Upper lobe of left lung (tissue), 4 donors: ENCODE results near the gene LGALS7.

ENCODE experiments used
- EP300 ChIP-seq, 4 donors: sonication (generic); formaldehyde crosslinking; IDR thresholded peaks; one replicate each; pipeline ENCODE4 v1.5.1; 2017; ENCODE audit warnings: antibody characterized with exemption in 4 of 4, control low read depth in 2 of 4
- POLR2AphosphoS5 ChIP-seq, 2 donors: sonication (generic); formaldehyde crosslinking; IDR thresholded peaks; one replicate each; pipeline ENCODE4 v1.5.1; 2017; ENCODE audit warnings: antibody characterized with exemption in 2 of 2
- TF ChIP-seq, protein P1 (sequence below), 6 experiments: fragments of 450-650 bp in 4 of 6; fragments of 200-600 bp in 2 of 6; sonication (generic) in 2 of 6; IDR thresholded peaks; one replicate each; pipeline ENCODE4 v1.5.1; 2016 to 2019; ENCODE audit warnings: antibody characterized with exemption in 6 of 6

DNA sequence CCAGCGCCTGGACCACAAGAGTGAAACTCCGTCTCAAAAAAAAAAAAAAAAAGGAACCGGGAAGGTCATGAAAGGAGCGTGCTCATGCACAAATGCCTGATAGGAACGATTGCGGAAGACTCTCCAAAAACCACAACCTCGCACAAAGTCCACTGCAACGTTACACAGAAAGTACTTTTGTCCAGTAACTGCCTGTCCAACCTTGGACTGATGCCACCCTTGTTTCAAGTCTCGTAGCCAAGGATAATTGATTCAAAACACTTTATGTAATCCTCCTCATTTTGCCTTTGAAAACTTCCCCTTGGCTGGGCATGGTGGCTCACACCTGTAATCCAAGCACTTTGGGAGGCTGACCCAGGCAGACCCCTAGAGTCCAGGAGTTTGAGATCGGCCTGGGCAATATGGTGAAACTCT is 13.7 kb downstream of the LGALS7 start:
- TF ChIP-seq, protein P1, sequence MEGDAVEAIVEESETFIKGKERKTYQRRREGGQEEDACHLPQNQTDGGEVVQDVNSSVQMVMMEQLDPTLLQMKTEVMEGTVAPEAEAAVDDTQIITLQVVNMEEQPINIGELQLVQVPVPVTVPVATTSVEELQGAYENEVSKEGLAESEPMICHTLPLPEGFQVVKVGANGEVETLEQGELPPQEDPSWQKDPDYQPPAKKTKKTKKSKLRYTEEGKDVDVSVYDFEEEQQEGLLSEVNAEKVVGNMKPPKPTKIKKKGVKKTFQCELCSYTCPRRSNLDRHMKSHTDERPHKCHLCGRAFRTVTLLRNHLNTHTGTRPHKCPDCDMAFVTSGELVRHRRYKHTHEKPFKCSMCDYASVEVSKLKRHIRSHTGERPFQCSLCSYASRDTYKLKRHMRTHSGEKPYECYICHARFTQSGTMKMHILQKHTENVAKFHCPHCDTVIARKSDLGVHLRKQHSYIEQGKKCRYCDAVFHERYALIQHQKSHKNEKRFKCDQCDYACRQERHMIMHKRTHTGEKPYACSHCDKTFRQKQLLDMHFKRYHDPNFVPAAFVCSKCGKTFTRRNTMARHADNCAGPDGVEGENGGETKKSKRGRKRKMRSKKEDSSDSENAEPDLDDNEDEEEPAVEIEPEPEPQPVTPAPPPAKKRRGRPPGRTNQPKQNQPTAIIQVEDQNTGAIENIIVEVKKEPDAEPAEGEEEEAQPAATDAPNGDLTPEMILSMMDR (IDR thresholded peaks at IDR 0.05), result no peak
- TF ChIP-seq POLR2AphosphoS5 (IDR thresholded peaks at IDR 0.05), result peak in 1 of 2 donors; percentile 47
- TF ChIP-seq EP300 (IDR thresholded peaks at IDR 0.05), result peak in 2 of 4 donors; percentile 68 to 82
